RCC 7860 (cell line): Measurements from ENCODE around the gene MRPL9.
"Not testable (repeated sequence)": the region's sequence is repeated elsewhere in the genome, so short reads cannot be mapped to it uniquely, and the experiment has no call there.

Source experiments
- DNase-seq: peaks from one replicate; pipeline ENCODE4 v3.0.0-alpha.2; 2015; ENCODE audit warnings: low spot score
- FAIRE-seq: peaks from 2 replicates; lab custom pipeline; 2012; peaks lifted over from hg19 to GRCh38; lab: Jason Lieb, UNC

The MRPL9 gene

GRCh38 chr1:151737026-151737425 lies 26.3 kb downstream of the MRPL9 start:
- no peak for DNase-seq
- FAIRE-seq: no peak

GRCh38 chr1:151733995-151734394 lies 29.3 kb downstream of the MRPL9 start:
- not testable (repeated sequence) for FAIRE-seq, DNase-seq

- no peak for DNase-seq
- no peak for FAIRE-seq
Observed at GRCh38 chr1:151733126-151733525, 30.2 kb downstream of the MRPL9 start.

- DNase-seq (no peak), FAIRE-seq (no peak)
Observed at GRCh38 chr1:151729966-151730291, 33.4 kb downstream of the MRPL9 start.

- FAIRE-seq: no peak
- no peak for DNase-seq
Observed at GRCh38 chr1:151729157-151729965, 33.9 kb downstream of the MRPL9 start.

GRCh38 chr1:151728151-151729054 lies 34.9 kb downstream of the MRPL9 start:
- DNase-seq (no peak), FAIRE-seq (no peak)

- FAIRE-seq: no peak
Observed at GRCh38 chr1:151723726-151724370, 39.4 kb downstream of the MRPL9 start.

GRCh38 chr1:151721788-151722510 lies 41.3 kb downstream of the MRPL9 start:
- DNase-seq (no peak), FAIRE-seq (no peak)

More at GRCh38 chr1:151723726-151724370, 39.4 kb downstream of the MRPL9 start:
- no peak for DNase-seq

- no peak for FAIRE-seq
- no peak for DNase-seq
Observed at GRCh38 chr1:151720974-151721787, 42.1 kb downstream of the MRPL9 start, which contains the start of gene RIIAD1. Gene RIIAD1 (plus strand): TSS chr1:151721522. CDS start chr1:151721537, 15 bp downstream.

- no peak for DNase-seq
- FAIRE-seq: no peak
Observed at GRCh38 chr1:151720554-151720953, 42.7 kb downstream of the MRPL9 start.

GRCh38 chr1:151720125-151720524 lies 43.2 kb downstream of the MRPL9 start:
- DNase-seq: no peak
- no peak for FAIRE-seq

- FAIRE-seq (no peak), DNase-seq (no peak)
Observed at GRCh38 chr1:151718666-151719065, 44.6 kb downstream of the MRPL9 start.

- DNase-seq (no peak), FAIRE-seq (no peak)
Observed at GRCh38 chr1:151718011-151718431, 45.3 kb downstream of the MRPL9 start.

GRCh38 chr1:151716771-151717631 lies 46.3 kb downstream of the MRPL9 start, which contains the start of gene CELF3:
Gene CELF3 (minus strand): TSS chr1:151716803. CDS start chr1:151716020, 783 bp downstream.
- DNase-seq (no peak), FAIRE-seq (no peak)

- FAIRE-seq: no peak
- DNase-seq: no peak
Observed at GRCh38 chr1:151716405-151716762, 46.9 kb downstream of the MRPL9 start.

GRCh38 chr1:151715726-151716404 lies 47.4 kb downstream of the MRPL9 start:
- DNase-seq: no peak
- FAIRE-seq: no peak

GRCh38 chr1:151714820-151715725 lies 48.2 kb downstream of the MRPL9 start:
- DNase-seq (no peak), FAIRE-seq (no peak)
